Right forelimb (tissue), 1 donor: ENCODE data around the gene NRARP.

Experiments used
- DNase-seq: peaks from one replicate; pipeline ENCODE4 v3.0.0-alpha.2; 2018

The NRARP gene

DNA sequence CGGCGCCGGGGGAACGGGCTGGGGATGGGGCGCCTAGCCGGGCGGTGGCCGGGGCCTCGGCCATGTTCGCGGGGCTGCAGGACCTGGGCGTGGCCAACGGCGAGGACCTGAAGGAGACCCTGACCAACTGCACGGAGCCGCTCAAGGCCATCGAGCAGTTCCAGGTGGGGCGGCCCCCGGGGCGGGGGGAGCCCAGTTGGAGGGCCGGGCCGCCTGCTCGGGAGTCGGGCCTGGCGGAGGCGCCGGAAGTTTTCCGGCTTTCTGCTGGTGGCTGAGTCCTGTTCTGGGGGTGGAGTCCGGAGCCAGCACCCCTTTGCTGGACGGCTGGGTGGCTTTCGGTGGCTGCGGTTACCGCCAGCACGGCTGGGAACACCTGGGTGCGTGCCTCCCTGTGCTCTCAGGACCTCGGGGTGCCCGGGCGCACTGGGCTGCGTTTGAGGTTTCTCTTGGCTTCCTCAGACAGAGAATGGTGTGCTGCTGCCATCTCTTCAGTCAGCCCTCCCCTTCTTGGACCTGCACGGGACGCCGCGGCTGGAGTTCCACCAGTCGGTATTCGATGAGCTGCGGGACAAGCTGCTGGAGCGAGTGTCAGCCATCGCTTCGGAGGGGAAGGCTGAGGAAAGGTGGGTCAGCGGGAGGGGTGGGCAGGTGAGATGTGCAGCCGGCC is 46.5 kb downstream of the NRARP start:
- DNase-seq, result no peak

DNA sequence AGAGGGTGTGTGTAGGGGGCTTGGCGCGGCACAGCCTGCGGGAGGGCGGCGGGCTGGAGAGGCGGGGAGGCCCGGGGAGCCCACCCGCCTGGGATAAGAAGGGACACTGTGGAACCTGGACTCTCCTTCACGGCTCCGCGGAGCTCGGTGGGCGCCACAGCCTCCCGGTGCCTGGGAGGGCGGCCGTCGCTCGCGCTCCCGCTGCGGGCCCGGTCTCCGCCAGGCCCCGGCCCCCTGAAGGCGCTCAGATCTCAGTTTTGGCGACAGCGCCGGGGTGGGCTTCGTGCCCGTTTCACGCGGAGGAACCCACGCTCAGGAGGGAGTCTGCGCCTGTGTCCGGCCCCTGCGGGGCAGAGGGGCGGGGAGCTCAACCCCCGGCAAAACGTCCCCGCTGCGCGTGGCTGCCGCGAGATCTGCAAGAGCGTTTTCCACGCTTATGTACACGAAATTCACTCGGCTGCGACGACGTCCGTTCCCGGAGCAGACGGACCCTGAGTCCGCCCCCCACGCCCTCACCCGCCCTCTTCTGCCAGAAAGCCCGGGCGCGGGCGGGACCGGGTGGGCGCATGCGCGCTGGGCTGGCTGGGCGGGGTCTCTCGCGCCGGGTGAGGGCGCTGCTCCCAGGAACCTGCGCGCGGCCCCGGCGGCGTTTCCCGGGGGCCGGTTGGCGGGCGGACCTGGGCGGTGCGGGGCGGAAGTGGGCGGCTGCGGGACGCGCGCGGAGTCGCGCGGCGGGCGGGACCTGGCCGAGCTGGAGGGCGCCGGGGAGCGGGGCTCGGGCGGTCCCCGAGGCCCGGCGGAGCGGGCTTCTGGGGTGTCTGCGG is 47.2 kb downstream of the NRARP start, which contains the start of gene NELFB:
Gene NELFB, plus strand, starts transcription at position 704 of the 824 bp plus-strand sequence.
- DNase-seq, result peak; percentile 98

DNA sequence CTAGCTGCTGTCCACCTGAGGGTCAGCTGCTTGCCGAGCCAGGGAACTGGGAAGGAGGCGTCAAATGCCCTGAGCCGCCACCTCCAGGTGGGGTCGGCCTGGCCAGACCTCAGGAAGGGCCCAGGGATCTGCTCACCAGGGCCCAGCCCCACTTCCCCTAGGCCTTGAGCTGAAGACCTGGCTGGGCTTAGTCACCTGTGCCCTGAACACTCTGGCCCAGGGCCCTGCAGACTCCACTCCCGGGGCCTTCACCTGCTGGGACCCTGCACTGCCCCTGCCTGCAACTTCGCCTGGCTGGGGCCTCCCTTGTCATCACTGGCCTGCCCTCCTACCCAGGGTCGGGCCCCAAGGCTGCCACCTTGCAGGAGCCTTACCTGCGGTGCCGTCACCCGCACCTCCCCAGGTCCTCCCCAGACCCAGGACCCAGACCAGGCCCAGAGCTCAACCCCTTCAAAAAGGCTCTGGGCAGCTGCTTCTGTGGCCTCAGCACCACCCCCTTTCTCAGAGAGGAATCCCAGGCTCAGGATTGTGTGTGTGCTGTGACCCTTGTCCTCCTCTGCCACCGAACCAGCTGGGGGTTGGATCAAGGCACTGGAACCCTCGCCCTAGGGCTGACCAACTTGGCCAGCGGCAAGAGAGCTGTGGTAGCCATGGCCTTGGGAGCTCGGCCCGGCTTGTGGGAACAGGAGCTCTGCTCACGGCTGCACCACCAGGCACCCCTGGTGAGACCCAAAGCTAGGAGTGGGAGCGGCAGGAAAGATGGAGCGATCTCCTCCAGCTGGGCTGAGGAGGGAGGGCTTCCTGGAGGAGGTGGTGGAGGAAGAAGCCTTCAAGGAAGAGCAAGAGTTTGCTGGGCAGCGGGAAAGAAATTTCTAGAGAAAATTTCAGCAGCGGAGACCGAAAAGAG is 48.1 kb downstream of the NRARP start:
- DNase-seq, result no peak

DNA sequence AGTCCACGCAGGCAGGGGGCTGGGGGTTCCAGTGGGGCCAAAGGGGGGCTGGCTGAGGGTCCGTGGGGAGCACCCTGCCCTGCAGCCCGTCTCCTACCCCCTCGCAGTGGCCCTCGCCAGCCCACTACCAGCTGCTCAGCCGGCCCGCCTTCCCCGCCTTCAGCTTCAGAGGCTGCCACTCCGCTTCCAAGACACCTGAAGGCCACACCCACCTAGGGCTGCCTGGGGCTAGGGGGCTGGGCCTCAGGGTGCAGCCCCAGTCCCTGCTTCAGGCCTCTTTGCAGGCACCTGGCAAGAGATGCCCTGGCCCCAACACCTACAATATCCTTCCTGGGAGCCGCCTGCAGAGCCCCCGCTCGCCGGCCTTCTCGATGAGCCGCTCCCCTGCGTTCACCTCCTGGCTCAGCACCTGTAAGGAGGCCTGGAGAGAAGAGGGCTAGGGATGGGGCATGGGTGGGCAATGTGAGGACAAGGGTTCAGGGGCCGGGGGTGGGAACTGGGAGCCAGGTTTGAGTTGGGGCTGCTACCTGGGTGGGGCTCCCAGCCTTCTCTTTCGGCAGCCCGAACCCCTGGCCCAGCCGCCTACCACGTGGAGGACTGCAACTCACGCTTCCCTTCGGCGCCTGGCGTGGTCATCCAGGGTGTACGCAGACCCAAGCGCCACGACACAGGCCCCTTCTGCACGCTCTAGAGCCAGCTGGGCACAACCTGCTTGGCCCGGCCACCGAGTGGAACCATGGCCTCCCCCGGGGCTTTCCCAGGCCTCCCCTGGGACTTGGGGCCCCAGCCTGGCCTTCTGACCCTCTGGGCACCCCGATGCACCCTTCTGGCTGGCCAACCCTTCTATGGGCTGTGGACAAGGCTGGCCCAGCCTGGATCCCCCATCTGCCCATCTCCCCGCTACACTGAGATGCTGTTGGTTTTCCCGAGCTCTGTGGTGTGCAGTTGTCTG is 49.2 kb downstream of the NRARP start:
- DNase-seq, result no peak

DNA sequence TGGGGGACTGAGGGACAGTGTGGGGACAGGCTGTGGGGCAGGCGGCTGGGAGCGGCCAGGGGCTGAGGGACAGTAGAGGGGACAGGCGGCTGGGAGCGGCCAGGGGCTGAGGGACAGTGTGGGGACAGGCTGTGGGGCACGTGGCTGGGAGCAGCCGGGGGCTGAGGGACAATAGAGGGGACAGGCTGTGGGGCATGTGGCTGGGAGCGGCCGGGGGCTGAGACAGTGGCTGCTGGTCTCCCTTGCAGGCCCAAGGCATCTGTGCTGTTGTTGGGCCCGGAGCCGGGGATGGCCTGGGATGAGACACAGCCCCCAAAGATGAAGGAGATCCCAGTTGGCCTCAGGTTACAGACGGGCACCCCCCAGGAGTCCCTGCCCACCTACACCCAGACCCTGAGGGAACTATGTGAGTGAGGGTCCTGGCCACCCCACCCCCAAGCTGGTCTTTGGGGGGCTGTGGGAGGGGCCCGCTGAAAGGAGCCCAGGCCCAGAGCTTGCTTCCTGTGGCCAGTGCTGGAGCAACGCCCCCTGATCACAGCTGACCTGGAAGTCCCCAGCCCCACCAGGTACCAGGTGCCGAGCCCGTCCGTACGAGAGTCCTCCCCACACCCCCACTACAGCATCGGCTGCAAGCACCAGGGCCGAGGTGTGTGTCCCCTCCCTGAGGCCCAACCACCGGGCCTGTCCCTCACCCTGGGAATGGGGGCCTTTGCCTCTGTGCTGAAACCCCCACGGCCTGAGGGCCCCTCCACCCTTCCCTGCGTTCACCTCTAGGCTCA is 50.4 kb downstream of the NRARP start:
- DNase-seq, result no peak

DNA sequence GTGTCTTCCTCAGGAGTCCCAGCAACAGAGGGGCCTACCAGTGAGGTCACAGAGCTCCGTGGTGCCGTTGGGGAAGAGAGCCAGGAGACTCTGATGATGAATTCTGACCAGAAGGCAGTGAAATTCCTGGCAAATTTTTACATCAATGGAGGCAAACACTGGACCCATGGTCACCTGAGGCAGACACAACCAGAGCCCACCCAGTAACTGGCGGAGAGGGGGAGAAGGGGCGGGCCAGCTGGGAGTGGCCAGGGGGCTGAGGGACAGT is 50.9 kb downstream of the NRARP start, which contains the start of gene STPG3:
Gene STPG3, plus strand, starts transcription at position 93 of the 268 bp plus-strand sequence. Its CDS starts 1 bp downstream, at position 94.
- no peak for DNase-seq

DNA sequence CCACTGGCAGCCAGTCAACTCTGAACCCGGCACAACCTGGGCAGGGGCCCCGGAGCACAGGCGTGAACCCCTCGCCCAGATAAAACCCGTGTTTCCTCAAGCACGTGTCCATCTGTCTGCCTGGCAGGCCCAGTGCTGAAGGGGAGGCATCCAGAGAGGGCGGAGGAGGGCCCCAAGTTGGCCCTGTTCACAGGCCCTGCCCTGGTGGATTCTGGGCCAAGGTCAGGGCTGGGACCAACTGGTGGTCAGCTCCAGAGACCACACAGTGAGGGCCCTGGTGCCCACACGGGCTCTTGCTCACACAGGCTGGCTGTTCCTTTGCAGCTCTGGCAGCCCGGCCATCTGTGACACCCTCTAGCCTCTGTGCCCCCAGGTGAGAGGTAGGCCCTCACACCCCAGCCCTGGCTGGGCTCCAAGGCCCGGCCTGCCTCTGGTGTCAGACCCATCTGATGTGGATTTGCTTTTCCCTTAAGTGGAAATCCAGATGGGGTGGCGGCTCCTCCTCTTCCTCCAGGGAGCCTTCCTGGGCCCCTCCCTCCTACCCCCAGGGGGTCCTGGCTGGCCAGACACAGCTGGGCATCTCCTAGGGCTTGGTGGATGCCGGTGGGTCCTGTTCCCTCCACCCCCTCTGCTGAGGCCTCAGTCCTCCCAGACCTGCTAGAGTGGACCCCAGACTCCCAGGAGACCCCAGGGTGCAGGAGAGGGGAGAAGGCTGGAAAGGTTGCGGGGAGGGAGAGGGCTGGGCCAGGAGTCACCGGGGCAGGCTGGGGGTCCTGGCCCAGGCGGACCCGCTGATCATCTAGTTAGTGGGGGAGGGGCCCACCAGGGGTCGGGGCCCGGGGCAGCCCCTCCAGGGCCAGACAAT is 51.5 kb downstream of the NRARP start:
- no peak for DNase-seq
